ENCODE measurements around the gene CBLN3.

GRCh38 chr14:24394275-24394674 is 35.2 kb downstream of the CBLN3 start:
- TF ChIP-seq ZBTB44 (tag by site-specific recombination; IDR thresholded peaks at IDR 0.05) = no peak
- no peak for TF ChIP-seq CTCF (tag by site-specific recombination; IDR thresholded peaks at IDR 0.05)
- TF ChIP-seq ATF2 (tag by site-specific recombination; IDR thresholded peaks at IDR 0.05; ENCODE audit: low read depth) = no peak
